AG04450 (cell line): ENCODE results near the gene VRK3. TPM values are rescaled to one million over a fixed set of nuclear protein-coding genes. Genes with fewer than 3 reads are reported as not detected.

Experiments used
- CTCF ChIA-PET: fragments of 300-600, 350-600 bp; formaldehyde crosslinking; extraction: SDS; loops from one replicate; lab custom pipeline; 2022; ENCODE audit warnings: antibody characterized with exemption, inconsistent platforms; lab: Charles Lee
- POLR2A ChIA-PET: fragments of 350-600 bp; formaldehyde crosslinking; extraction: SDS; loops from one replicate; lab custom pipeline; 2021; ENCODE audit warnings: antibody characterized with exemption, inconsistent platforms; lab: Yijun Ruan, JAX
- DNase-seq: peaks from one replicate; pipeline ENCODE4 v3.0.0-alpha.2; 2011; ENCODE audit warnings: low read depth, low spot score
- H3K27ac ChIP-seq: one replicate; pipeline ENCODE4 v1.5.1; 2012; ENCODE audit warnings: low read depth, low read length, control low read depth
- H3K27me3 ChIP-seq: one replicate; pipeline ENCODE4 v1.6.0; 2012; ENCODE audit warnings: low read length; ENCODE audit not compliant: control insufficient read depth, insufficient read depth
- H3K4me3 ChIP-seq: 2 replicates; pipeline ENCODE4 v1.5.1; 2011; ENCODE audit warnings: mild to moderate bottlenecking, low read depth, low read length, control low read depth
- H3K9me3 ChIP-seq: 2 replicates; pipeline ENCODE4 v1.5.1; 2012; ENCODE audit warnings: low read length; ENCODE audit not compliant: control insufficient read depth, insufficient read depth
- CTCF ChIP-seq: IDR thresholded peaks from 2 replicates; pipeline ENCODE4 v1.5.1; 2011; ENCODE audit warnings: low read depth, low read length, control low read depth, inconsistent platforms
- polyA plus RNA-seq: library from polyadenylated mRNA; depleted of rRNA; stranded (reverse); fragments of >200 nt; gene quantifications from 2 replicates; pipeline ENCODE4 v1.2.3, GENCODE V29; 2011

VRK3 gene
- polyA plus RNA-seq, 1 experiment: 22.5 TPM

GRCh38 chr19:50043967-50044366 is 18.8 kb upstream of the VRK3 start:
- TF ChIP-seq CTCF: no peak
- POLR2A ChIA-PET: no interaction called here
- no peaks in the 10 kb centered on the region for H3K27me3 ChIP-seq
- no peak for DNase-seq
- H3K9me3 ChIP-seq: peaks cover 73% of the 10 kb centered on the region
- no peak overlapping the region for H3K4me3 ChIP-seq
- CTCF ChIA-PET: no interaction called here
- H3K27ac ChIP-seq: no peak overlapping the region

DNA sequence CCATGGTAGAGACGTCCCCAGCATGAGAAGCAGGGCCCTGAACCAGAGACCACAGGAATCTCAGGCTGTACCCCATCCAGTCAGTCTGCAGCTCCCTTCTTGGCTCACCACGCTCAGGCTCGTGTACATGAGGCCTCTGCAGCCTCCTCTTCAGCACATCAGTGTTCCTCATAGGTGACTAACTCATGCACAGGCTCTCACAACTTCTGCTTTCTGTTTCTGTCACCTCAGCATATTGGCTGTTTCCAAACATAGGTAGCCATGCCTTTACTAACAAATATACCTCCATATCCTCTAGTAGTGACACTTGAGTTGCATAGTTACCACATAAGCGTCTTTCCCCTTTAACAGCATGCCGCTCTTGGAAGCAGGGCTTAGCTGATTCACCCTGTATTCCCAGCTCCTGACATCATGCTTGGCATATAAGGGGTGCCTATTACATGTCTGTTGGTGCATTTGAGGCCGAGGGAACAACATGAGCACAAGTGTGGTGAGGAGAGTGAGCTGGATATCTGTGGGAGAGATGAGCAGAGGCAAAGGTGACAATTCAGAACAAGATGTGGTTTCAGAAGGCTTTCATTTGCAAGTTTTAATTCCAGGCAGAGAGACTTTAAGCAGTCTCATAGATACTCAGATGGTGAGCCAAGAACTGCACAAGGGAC is 17.3 kb upstream of the VRK3 start:
- no peak for TF ChIP-seq CTCF
- H3K27ac ChIP-seq: no peak overlapping the region
- DNase-seq: no peak
- CTCF ChIA-PET: no interaction called here
- H3K27me3 ChIP-seq: no peaks in the 10 kb centered on the region
- H3K9me3 ChIP-seq: peaks cover 58% of the 10 kb centered on the region
- H3K4me3 ChIP-seq: no peak overlapping the region
- POLR2A ChIA-PET: no interaction called here

DNA sequence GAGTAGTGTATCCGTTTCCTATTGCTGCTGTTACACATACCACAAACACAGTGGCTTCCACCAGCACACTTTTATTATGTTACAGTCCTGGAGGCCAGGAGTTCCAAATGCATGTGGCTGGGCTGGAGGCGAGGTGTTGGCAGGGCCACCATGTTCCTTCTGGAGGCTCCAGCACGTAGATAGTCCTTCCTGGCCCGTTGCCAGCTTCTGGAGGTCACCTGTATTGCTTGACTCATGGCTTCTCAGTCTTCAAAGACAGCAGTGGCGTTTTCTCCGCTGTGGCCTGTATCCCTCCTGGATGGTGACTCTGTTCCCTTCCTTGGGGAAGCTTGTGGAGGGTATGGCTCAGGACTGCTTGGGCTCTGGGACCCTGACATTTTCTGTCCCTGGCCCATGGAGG is 15.8 kb upstream of the VRK3 start:
- ChIA-PET CTCF (no interaction called here), POLR2A (no interaction called here)
- Histone ChIP-seq H3K4me3 (no peak overlapping the region), H3K27ac (no peak overlapping the region), H3K27me3 (no peaks in the 10 kb centered on the region), H3K9me3 (peaks cover 45% of the 10 kb centered on the region)
- no peak for DNase-seq
- no peak for TF ChIP-seq CTCF

GRCh38 chr19:50039968-50040367 is 14.8 kb upstream of the VRK3 start:
- no peak for DNase-seq
- peaks cover 35% of the 10 kb centered on the region for H3K9me3 ChIP-seq
- TF ChIP-seq CTCF: no peak
- CTCF ChIA-PET: no interaction called here
- H3K27ac ChIP-seq: no peak overlapping the region
- H3K4me3 ChIP-seq: no peak overlapping the region
- POLR2A ChIA-PET: no interaction called here
- no peaks in the 10 kb centered on the region for H3K27me3 ChIP-seq

- TF ChIP-seq CTCF: no peak
- H3K9me3 ChIP-seq: peaks cover 9% of the 10 kb centered on the region
- no peak for DNase-seq
- no peak overlapping the region for H3K27ac ChIP-seq
- no peaks in the 10 kb centered on the region for H3K27me3 ChIP-seq
- no peak overlapping the region for H3K4me3 ChIP-seq
- ChIA-PET CTCF (no interaction called here), POLR2A (no interaction called here)
Observed at GRCh38 chr19:50036908-50037307, 11.7 kb upstream of the VRK3 start.
